ENCODE measurements around the gene GRK4.
"Not testable (repeated sequence)": the region's sequence is repeated elsewhere in the genome, so short reads cannot be mapped to it uniquely, and the experiment has no call there.

Gene GRK4

DNA sequence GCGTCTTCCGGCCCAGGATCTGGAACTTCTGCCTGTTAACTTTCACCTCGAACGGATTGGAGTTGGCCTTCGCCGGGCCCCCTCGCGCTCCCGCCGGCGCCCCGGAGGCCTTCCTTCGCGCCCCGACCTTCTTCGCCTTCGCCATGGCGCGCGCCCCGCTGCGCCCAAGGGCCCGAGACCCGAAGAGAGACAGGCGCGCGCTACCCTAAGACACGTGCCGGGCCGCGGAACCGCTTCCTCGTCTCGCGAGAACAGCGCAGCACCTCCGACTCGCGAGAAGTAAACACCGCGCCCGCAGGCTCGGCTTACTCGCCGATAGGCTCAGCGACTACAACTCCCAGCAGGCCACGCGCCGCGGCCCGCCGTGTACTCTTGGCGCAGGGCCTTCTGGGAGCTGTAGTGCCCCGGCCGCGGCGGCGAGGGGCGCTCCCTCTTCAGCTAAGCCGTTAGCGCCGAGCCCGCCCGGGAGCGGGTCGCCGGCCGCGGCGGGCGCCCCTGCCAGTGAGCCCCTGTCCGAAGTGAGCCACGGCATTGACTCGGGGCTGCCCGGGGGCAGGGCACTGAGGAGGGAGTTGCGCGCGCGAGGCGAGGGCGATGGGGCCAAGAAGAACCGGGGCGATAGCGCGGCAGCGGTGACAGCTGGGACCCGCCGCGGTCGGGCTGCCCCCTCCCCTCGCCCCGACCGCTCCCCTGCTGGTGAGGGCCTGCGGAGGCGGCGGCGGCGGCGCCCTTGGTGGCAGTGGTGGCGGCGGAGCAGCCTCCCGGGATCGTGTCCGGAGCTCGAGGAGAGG lies at the start of gene GRK4, which contains the start of gene NOP14:
Gene GRK4 (plus strand): TSS at position 397 of the 791 bp plus-strand sequence. CDS start 500 bp downstream, outside the sequence.
Gene NOP14 (minus strand): TSS at position 232 of the 791 bp plus-strand sequence. CDS start 87 bp downstream, at position 145.
- DNase-seq (ENCODE audit: low read depth in 2 of 2, low spot score in 1 of 2), result peak; percentile 90 to 96

DNA sequence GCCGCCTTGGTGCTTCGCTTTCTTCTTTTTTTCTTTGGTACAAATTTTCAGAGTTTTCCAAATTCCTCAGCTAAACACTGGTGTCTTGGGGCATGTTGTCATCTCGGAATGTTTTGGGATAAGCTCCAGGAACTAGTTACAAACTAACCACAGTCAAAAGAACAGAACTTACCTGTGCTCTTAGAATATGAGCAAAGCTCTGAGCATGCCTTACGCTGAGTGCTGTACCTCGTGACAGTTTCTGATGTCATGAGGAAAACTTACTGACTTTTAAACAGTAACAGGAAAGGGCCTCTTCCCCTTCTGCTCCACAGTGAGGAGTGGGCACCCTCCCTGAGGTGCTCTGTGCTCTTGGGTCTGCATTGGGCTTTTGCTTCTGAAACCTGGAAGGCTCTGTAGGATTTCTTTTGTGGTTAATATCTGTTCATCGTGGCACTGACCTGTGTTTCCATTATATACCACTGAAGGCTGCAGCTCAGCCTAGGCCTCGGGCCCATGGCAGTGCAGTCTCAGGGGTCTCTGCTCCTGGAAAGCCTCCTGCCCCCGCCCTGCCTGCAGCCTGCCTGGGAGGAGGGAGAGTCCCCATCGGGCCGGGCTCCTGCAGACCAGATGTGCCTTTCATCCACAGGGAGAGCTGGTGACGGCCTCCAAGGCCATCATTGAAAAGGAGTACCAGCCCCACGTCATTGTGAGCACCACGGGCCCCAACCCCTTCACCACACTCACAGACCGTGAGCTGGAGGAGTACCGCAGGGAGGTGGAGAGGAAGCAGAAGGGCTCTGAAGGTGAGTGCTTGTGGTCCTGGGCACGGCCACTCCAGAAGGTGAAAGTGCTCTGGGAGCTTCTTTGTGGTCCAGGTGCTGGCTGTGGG lies 48.9 kb upstream of the GRK4 start:
- no peak for DNase-seq (ENCODE audit: low read depth in 2 of 2, low spot score in 1 of 2)

DNA sequence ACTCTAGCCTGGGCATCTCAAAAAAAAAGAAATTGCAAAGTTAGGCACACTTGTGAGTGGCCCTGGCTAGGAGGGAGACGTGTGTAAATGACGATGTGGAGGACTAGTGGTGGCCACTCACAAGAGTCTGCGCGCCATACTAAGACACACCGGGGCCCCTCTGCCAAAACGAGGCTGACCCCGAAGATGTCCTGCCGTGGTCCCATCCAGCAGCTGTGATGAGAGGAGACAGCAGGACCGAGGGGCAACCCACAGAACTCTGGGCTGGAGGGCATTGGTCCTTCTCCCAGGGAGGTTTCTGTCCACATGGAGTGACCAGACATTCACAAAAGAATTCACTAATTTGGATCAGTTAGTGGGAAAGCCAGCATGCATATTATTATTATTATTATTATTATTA lies 47.6 kb upstream of the GRK4 start:
- DNase-seq (ENCODE audit: low read depth in 2 of 2, low spot score in 1 of 2), result no peak

DNA sequence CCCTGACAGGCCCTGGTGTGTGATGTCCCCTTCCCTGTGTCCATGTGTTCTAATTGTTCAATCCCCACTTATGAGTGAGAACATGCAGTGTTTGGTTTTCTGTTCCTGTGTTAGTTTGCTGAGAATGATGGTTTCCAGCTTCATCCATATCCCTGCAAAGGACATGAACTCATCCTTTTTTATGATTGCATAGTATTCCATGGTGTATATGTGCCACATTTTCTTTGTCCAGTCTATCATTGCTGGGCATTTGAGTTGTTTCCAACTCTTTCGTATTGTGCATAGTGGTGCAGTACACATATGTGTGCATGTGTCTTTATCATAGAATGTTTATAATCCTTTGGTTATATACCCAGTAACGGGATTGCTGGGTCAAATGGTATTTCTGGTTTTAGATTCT lies 46.7 kb upstream of the GRK4 start:
- not testable (repeated sequence) for DNase-seq (ENCODE audit: low read depth in 2 of 2, low spot score in 1 of 2)

DNA sequence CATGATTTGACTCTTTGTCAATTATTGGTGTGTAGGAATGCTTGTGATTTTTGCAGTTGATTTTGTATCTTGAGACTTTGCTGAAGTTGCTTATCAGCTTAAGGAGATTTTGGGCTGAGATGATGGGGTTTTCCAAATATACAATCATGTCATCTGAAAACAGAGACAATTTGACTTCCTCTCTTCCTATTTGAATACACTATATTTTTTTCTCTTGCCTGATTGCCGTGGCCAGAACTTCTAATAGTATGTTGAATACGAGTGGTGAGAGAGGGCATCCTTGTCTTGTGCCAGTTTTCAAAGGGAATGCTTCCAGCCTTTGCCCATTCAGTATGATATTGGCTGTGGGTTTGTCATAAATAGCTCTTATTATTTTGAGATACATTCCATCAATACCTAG lies 45.1 kb upstream of the GRK4 start:
- DNase-seq (ENCODE audit: low read depth in 2 of 2, low spot score in 1 of 2), result not testable (repeated sequence)

DNA sequence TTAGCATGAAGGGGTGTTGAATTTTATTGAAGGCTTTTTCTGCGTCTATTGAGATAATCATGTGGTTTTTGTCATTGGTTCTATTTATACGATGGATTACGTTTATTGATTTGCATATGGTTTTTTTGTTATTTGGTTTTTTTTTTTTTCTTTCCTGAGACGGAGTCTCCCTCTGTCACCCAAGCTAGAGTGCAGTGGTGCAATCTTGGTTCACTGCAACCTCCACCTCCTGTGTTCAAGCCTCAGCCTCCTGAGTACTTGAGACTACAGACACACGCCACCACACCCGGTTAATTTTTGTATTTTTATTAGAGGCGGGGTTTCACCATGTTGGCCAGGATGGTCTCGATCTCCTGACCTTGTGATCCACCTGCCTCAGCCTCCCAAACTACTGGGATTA lies 44.7 kb upstream of the GRK4 start:
- DNase-seq (ENCODE audit: low read depth in 2 of 2, low spot score in 1 of 2), result not testable (repeated sequence)

DNA sequence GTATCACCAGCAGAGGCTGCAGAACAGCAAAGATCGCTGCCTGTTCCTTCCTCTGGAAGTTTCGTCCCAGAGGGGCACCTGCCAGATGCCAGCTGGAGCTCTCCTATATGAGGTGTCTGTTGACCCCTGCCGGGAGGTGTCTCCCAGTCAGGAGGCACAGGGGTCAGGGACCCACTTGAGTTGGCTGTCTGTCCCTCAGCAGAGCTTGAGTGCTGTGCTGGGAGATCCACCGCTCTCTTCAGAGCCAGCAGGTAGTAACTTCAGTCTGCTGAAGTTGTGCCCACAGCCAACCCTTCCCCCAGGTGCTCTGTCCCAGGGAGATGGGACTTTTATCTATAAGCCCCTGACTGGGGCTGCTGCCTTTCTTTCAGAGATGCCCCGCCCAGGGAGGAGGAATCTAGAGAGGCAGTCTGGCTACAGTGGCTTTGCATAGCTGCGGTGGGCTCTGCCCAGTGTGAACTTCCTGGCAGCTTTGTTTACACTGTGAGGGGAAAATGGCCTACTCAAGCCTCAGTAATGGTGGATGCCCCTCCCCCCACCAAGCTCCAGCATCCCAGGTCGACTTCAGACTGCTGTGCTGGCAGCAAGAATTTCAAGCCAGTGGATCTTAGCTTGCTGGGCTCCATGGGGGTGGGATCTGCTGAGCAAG lies 40.8 kb upstream of the GRK4 start:
- not testable (repeated sequence) for DNase-seq (ENCODE audit: low read depth in 2 of 2, low spot score in 1 of 2)

DNA sequence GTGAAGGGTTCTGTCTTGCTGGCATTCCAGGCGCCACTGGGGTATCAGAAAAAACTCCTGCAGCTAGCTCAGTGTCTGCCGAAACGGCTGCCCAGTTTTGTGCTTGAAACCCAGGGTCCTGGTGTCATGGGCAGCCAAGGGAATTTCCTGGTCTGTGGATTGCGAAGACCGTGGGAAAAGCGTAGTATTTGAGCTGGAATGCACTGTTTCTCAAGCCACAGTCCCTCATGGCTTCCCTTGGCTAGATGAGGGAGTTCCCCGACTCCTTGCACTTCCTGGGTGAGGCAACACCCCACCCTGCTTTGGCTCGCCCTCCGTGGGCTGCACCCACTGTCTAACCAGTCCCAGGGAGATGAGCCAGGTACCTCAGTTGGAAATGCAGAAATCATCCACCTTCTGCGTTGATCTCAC lies 40.2 kb upstream of the GRK4 start:
- DNase-seq (ENCODE audit: low read depth in 2 of 2, low spot score in 1 of 2), result no peak

DNA sequence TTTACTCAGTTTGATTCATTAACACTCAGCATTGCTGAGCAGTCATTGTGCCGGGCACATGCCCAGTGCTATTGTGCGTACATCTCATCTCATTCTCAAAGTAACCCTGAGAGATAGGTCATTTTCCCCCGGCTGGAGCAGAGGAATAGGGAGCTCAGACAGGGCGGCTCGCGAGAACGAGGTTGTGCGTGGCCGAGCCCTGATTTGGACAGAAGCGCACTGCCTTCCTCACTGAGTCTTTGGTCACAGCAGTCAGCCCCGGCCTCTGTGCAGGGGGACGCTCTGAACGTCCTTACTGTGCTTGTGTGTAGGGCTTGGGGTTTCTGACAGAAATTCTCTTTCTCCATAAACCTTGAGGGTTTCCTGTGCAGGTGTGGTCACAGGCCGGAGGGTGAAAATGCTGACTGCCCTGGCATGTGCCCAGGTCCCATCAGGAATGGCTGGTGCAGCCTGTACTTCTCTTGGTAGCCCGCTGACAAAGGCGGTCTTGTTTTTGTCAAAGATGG lies 39.6 kb upstream of the GRK4 start:
- DNase-seq (ENCODE audit: low read depth in 2 of 2, low spot score in 1 of 2), result no peak

DNA sequence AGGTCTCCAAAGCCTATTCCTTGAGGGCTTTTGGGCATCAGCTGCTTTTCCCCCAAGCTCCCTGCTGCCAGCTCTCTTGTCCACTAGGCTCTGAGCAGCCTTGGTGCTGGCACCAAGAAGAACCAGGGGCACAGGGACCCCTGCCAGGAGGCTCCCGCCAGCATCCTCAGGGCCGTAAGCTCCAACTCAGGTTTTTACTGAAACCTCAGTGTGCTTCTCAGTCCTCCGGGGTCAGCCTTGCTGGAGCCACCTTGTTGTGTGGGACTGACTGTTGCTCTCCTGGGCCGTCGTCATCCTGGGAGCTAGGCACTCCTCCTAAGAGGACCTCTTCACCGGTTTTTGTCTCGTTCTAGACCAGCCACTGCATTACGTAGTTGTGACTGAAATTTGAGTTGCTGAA lies 39.1 kb upstream of the GRK4 start:
- no peak for DNase-seq (ENCODE audit: low read depth in 2 of 2, low spot score in 1 of 2)

DNA sequence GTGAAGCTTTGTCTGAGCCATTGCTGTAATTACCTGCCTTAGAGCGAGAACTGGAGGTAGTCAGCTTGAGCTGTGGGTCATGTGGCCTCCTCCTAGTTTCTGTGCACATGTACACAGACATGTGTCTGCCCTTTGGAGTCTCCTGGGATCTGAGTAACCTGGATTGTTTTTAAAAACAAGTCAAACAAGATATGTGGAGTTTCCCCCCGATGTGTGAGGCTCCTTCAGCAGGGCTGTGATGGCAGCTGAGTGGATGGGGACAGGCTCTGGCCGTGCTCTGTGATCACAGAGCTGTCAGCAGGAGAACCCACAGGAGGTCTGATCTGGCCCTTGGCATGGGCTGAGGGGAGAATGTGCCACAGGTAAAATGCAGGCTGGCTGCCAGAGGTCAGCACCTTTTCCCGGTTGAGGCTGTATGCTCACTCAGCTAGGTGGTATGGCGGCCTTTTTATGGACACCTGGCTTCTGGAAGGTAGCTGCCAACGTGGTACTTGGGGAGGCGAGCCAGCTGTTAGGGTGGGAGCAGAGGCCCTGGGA lies 38.5 kb upstream of the GRK4 start:
- DNase-seq (ENCODE audit: low read depth in 2 of 2, low spot score in 1 of 2), result no peak

DNA sequence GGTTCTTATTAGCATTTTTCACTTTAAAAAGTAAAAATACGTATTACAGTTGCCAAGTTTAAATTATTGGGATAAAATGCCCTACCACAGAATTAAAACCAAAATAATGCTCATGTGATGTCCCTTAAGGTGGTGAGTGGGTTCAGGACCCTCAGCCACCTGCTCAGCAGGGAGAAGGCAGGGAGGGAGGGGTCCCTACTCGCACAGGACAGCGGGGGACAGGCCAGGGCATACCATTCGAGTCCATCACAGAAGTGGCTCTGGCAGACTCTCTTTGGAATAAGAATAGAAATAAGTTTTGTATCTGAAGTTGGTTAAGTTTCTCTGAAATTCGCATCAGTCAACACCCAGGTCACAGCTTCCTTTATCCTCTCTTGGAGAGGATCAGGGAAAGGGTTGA lies 37.9 kb upstream of the GRK4 start:
- DNase-seq (ENCODE audit: low read depth in 2 of 2, low spot score in 1 of 2), result no peak

DNA sequence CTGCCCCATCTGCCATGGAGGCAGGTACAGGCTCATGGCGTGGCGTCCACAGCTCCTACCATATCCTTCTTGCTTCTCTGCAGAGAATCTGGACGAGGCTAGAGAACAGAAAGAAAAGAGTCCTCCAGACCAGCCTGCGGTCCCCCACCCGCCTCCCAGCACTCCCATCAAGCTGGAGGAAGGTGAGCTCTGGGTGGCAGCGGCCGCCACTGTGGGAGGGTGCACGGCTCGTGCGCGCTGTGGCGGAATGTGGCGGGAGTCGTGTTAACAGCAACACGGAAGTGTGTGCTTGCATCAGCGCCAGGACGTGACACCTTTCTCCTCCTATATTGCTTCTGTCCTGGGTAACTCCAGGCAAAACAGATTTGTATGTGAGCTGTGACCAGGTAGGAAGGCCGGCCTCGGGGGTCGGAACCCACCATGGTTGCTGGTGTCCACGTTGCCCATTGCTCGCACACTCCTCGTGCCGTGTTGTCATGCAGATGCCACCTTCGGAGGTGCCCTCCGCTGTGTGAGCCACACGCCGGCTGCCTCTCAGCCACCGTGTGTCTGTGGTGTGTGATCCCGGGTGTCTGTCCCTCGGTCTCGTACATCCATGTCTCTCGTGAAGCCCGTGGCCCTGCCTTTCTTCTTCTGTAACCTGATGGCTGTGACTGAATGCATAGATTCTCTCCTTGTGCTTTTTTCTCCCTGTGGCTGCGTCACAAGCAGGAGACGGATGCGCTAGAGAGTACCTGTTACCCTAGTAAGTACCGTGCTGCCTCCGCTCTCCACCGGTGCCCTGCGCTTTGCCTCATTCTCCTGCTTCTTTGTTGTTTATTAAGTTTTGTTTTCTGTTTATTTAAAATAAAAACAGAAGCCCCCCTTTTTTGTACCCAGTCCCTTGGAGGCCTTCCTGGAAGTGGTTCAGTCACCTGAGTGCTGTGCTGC lies 37.2 kb upstream of the GRK4 start:
- DNase-seq (ENCODE audit: low read depth in 2 of 2, low spot score in 1 of 2), result no peak

DNA sequence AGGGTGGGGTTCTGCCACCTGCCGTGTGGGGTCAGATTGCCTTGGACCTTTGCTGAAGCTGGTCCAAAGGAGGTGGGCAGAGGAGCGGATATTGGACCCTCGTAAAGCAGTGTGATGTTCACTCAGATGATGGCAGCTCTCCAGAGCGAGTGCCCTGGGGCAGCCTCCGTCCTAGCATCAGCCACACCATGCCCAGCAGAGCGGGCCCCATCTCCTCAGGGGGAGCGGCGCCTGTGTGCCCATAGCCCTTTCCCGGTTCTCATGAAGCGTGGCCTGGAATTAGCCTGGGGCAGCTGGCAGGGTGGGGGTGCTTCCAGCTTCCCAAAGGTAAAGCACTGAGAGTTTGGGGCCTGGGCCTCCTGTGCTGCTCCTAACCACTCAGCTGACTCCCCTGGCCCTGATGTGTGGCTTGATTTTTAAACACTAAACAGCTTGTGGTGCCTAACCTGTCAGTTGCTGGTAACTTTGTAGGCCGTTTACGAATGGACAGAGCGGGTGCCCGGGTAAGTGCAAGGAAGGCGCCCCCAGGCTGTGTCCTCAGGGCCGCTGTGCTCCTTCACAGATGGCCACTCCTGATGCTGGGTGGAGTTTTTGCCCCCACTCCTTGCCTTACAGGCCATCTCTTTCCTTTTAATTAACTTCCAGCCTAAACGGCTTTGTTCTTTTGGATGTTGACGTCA lies 36.2 kb upstream of the GRK4 start:
- no peak for DNase-seq (ENCODE audit: low read depth in 2 of 2, low spot score in 1 of 2)

DNA sequence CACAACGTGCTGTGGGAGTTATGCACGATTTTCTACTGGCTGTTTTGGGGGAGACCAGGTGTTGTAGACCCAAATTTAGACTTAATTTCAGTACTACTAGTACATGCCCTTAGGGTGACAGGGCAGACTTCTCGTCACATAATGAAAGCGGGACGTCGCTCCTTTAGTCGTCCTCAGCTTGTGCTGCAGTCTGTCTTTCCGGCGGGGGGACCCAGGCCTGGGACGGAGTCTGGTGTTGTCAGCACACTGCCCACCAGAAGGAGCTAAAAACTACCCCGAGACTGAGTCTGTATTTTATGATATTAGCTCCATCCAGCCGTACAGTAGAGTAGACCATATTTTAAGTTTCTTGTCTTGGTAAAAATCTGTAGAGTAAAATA lies 35.7 kb upstream of the GRK4 start:
- DNase-seq (ENCODE audit: low read depth in 2 of 2, low spot score in 1 of 2), result no peak

DNA sequence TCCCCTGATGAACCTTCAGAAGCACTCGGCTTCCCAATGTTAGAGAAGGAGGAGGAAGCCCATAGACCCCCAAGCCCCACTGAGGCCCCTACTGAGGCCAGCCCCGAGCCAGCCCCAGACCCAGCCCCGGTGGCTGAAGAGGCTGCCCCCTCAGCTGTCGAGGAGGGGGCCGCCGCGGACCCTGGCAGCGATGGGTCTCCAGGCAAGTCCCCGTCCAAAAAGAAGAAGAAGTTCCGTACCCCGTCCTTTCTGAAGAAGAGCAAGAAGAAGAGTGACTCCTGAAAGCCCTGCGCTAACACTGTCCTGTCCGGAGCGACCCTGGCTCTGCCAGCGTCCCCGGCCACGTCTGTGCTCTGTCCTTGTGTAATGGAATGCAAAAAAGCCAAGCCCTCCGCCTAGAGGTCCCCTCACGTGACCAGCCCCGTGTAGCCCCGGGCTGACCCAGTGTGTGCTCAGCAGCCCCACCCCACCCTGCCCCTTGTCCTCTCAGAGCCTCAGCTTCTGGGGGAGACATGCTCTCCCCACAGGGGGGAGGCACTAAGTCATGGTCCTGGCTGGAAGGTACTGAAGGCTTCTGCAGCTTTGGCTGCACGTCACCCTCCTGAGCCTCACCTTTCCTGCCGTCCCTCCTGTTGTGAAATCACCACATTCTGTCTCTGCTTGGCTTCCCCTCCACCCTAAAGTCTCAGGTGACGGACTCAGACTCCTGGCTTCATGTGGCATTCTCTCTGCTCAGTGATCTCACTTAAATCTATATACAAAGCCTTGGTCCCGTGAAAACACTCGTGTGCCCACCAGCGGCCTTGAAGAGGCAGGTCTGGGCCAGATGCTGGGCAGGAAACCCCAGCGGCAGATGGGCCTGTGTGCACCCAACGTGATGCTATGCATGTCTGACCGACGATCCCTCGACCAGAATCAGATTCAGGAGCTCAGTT lies 34.9 kb upstream of the GRK4 start:
- DNase-seq (ENCODE audit: low read depth in 2 of 2, low spot score in 1 of 2), result no peak

DNA sequence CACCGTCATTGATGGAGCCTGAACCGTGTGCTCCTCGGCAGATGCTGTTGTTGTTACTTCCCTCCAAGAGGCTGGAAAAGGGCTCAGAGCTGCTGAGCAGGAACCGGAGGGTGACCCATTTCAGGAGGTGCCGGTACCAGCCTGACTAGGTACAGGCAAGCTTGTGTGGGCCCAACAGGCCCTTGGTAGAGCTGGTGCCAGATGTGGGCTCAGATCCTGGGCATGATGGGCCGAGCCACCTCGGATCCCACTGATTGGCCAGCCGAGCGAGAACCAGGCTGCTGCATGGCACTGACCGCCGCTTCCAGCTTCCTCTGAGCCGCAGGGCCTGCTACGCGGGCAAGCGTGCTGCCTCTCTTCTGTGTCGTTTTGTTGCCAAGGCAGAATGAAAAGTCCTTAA lies 33.9 kb upstream of the GRK4 start:
- no peak for DNase-seq (ENCODE audit: low read depth in 2 of 2, low spot score in 1 of 2)

DNA sequence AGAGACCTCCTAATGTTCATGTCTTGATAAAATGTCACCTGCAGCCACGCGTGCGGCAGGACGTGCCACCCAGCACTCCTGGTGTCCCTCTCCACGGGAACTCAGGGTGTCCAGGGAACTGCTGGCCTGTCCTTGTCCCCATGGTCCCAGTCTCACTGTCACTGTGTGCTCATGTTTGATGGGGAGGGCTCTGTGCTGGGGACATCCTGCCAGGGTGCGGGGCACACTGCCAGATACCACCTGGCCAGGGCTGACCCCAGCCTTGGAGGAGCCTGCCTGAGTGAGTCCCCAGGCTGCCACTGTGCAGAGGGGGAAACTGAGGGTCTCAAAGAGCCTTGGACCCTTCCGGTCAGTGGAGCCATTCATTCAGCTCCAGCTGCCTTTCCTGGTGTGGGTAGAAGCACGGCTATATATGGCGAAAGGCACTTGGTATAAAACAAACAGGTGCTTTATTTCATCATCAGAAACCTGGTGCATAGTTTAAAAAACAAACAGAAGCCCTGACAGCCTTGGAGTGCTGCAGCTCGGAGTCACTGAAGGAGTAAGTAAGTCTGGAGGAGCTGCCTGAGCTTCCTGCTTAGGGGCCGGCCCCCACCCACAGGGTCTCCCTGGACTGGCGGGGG lies 33.1 kb upstream of the GRK4 start:
- no peak for DNase-seq (ENCODE audit: low read depth in 2 of 2, low spot score in 1 of 2)
